Neural cell (in vitro differentiated cells): ENCODE data around the gene CR1. TPM values are rescaled to one million over a fixed set of nuclear protein-coding genes. Genes with fewer than 3 reads are reported as not detected.
A peak's percentile ranks its signal among the peaks of the same experiment; 100 is the strongest.

Experiments used
- H2AFZ ChIP-seq: fragments of 200-600, 300-800 bp; sonication (generic), shearing (Covaris generic); 2 replicates; pipeline ENCODE4 v1.6.0; 2014; ENCODE audit warnings: low read depth, mild to moderate bottlenecking, antibody characterized with exemption, low read length, moderate library complexity
- H3F3A ChIP-seq: fragments of 200-600 bp; shearing (Covaris generic); 2 replicates; pipeline ENCODE4 v1.6.1; 2016; ENCODE audit warnings: mild to moderate bottlenecking, moderate library complexity, mixed read lengths, antibody characterized with exemption, low read length; ENCODE audit not compliant: insufficient read depth, poor library complexity, severe bottlenecking
- H3K27ac ChIP-seq: fragments of 200-600, 300-800 bp; sonication (generic), shearing (Covaris generic); 2 replicates; pipeline ENCODE4 v1.5.1; 2014; ENCODE audit warnings: mild to moderate bottlenecking, low read length, moderate library complexity
- H3K27me3 ChIP-seq: fragments of 300-800, 200-600 bp; sonication (generic), shearing (Covaris generic); 2 replicates; pipeline ENCODE4 v1.6.0; 2014; ENCODE audit warnings: mild to moderate bottlenecking, low read depth, low read length, moderate library complexity; ENCODE audit not compliant: insufficient read depth
- H3K36me3 ChIP-seq: fragments of 300-800, 200-600 bp; sonication (generic), shearing (Covaris generic); 2 replicates; pipeline ENCODE4 v1.5.1; 2014; ENCODE audit warnings: mild to moderate bottlenecking, antibody characterized with exemption, low read length, moderate library complexity; ENCODE audit not compliant: insufficient read depth
- H3K4me2 ChIP-seq: fragments of 300-800, 200-600 bp; sonication (generic), shearing (Covaris generic); 2 replicates; pipeline ENCODE4 v1.6.0; 2014; ENCODE audit warnings: mild to moderate bottlenecking, low read length
- H3K4me3 ChIP-seq: fragments of 300-800, 200-600 bp; sonication (generic), shearing (Covaris generic); 2 replicates; pipeline ENCODE4 v1.5.1; 2014; ENCODE audit warnings: mild to moderate bottlenecking, low read length, moderate library complexity
- H3K79me2 ChIP-seq: fragments of 200-600 bp; shearing (Covaris generic); replicated peaks from 2 replicates; pipeline ENCODE4 v1.6.0; 2014; ENCODE audit warnings: mild to moderate bottlenecking, low read length, moderate library complexity; ENCODE audit not compliant: insufficient read depth
- H3K9ac ChIP-seq: fragments of 300-800, 200-600 bp; sonication (generic), shearing (Covaris generic); 2 replicates; pipeline ENCODE4 v1.6.1; 2016; ENCODE audit warnings: mild to moderate bottlenecking, low read length, mixed read lengths
- H3K9me2 ChIP-seq: fragments of 200-600 bp; shearing (Covaris generic); 2 replicates; pipeline ENCODE4 v1.6.1; 2016; ENCODE audit warnings: mild to moderate bottlenecking, low read length, mixed read lengths; ENCODE audit not compliant: insufficient read depth
- H3K9me3 ChIP-seq: fragments of 200-600, 300-800 bp; sonication (generic), shearing (Covaris generic); 2 replicates; pipeline ENCODE4 v1.6.1; 2016; ENCODE audit warnings: mild to moderate bottlenecking, mixed run types, low read length, moderate library complexity, mixed read lengths
- H4K20me1 ChIP-seq: fragments of 200-600 bp; shearing (Covaris generic); 2 replicates; pipeline ENCODE4 v1.6.1; 2016; ENCODE audit warnings: mild to moderate bottlenecking, mixed run types; ENCODE audit not compliant: insufficient read depth
- EP300 ChIP-seq: fragments of 450-650 bp; conservative IDR thresholded peaks from 2 replicates; pipeline ENCODE4 v1.6.1; 2014; ENCODE audit warnings: antibody characterized with exemption, mild to moderate bottlenecking, moderate library complexity; ENCODE audit not compliant: poor library complexity, severe bottlenecking
- EZH2 ChIP-seq: fragments of 200-600, 300-800 bp; shearing (Covaris generic), sonication (generic); IDR thresholded peaks from 2 replicates; pipeline ENCODE4 v1.6.1; 2014; ENCODE audit warnings: antibody characterized with exemption, low read length, borderline replicate concordance, mild to moderate bottlenecking; ENCODE audit not compliant: insufficient read depth, poor library complexity, severe bottlenecking
- MXI1 ChIP-seq: fragments of 450-650 bp; conservative IDR thresholded peaks from 2 replicates; pipeline ENCODE4 v1.6.1; 2014; ENCODE audit warnings: antibody characterized with exemption, mild to moderate bottlenecking; ENCODE audit not compliant: poor library complexity, severe bottlenecking
- POLR2AphosphoS5 ChIP-seq: IDR thresholded peaks from 2 replicates; pipeline ENCODE4 v1.6.1; 2012
- RAD21 ChIP-seq: fragments of 450-650 bp; conservative IDR thresholded peaks from 2 replicates; pipeline ENCODE4 v1.6.1; 2014; ENCODE audit warnings: antibody characterized with exemption, mild to moderate bottlenecking, moderate library complexity
- SMC3 ChIP-seq: fragments of 450-650 bp; conservative IDR thresholded peaks from 2 replicates; pipeline ENCODE4 v1.6.1; 2014; ENCODE audit warnings: antibody characterized with exemption, mild to moderate bottlenecking, moderate library complexity; ENCODE audit not compliant: poor library complexity
- TAF1 ChIP-seq: IDR thresholded peaks from 2 replicates; pipeline ENCODE4 v1.6.1; 2012; ENCODE audit warnings: low read depth
- polyA plus RNA-seq: library from polyadenylated mRNA; depleted of rRNA; stranded (reverse); fragments of >200 nt; gene quantifications from 2 replicates; pipeline ENCODE4 v1.2.3, GENCODE V29; 2014
- TF ChIP-seq, protein P1 (sequence below): fragments of 450-650 bp; IDR thresholded peaks from 2 replicates; pipeline ENCODE4 v1.5.1; 2014; ENCODE audit warnings: antibody characterized with exemption, mild to moderate bottlenecking, moderate library complexity; ENCODE audit not compliant: poor library complexity, severe bottlenecking
- TF ChIP-seq, protein P2 (sequence below): IDR thresholded peaks from 2 replicates; pipeline ENCODE4 v1.6.1; 2012; ENCODE audit warnings: borderline replicate concordance

CR1 gene
- polyA plus RNA-seq, 1 donor from 2014 or later = not detected

DNA sequence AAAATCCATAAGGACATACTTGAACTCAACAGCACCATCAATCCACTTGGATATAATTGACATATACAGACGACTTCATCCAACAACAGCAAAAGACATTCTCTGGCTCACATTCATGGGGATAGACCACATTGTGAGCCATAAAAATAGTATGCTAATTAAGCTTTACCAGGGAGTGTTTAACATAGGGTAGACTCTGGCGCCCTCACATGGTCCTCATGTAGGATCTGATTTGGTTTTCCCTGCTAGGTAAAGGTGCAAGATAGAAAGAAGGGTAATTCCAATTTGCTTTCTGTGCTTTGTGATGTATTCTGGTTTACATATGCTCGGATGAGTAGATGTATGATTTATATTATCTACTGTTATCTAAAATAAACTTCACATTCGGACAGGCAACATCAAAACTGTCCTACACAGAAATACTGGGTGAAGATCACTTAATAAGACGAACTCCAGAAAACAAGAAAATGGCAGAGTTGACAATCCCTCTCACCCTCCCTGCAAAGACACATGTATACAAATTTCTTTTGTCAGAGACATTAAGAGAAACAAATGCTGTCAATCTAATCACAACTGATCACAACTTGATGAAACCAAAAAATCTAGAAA, 176.7 kb downstream of the CR1 start:
- Histone ChIP-seq H3K27ac (peak overlapping the region; percentile 36), H4K20me1 (no peaks in the 10 kb centered on the region), H3K4me3 (peak overlapping the region; percentile 19), H2AFZ (no peak overlapping the region), H3F3A (no peaks in the 10 kb centered on the region), H3K9me3 (no peaks in the 10 kb centered on the region), H3K36me3 (no peaks in the 10 kb centered on the region), H3K9ac (no peak overlapping the region), H3K79me2 (no peaks in the 10 kb centered on the region), H3K9me2 (no peaks in the 10 kb centered on the region), H3K27me3 (no peaks in the 10 kb centered on the region), H3K4me2 (no peak overlapping the region)
- peak; percentile 52 for TF ChIP-seq SMC3
- TF ChIP-seq, protein P1, sequence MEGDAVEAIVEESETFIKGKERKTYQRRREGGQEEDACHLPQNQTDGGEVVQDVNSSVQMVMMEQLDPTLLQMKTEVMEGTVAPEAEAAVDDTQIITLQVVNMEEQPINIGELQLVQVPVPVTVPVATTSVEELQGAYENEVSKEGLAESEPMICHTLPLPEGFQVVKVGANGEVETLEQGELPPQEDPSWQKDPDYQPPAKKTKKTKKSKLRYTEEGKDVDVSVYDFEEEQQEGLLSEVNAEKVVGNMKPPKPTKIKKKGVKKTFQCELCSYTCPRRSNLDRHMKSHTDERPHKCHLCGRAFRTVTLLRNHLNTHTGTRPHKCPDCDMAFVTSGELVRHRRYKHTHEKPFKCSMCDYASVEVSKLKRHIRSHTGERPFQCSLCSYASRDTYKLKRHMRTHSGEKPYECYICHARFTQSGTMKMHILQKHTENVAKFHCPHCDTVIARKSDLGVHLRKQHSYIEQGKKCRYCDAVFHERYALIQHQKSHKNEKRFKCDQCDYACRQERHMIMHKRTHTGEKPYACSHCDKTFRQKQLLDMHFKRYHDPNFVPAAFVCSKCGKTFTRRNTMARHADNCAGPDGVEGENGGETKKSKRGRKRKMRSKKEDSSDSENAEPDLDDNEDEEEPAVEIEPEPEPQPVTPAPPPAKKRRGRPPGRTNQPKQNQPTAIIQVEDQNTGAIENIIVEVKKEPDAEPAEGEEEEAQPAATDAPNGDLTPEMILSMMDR = peak; percentile 75
- TF ChIP-seq RAD21 = peak; percentile 72
- no peak for TF ChIP-seq TAF1
- no peak for TF ChIP-seq EP300

DNA sequence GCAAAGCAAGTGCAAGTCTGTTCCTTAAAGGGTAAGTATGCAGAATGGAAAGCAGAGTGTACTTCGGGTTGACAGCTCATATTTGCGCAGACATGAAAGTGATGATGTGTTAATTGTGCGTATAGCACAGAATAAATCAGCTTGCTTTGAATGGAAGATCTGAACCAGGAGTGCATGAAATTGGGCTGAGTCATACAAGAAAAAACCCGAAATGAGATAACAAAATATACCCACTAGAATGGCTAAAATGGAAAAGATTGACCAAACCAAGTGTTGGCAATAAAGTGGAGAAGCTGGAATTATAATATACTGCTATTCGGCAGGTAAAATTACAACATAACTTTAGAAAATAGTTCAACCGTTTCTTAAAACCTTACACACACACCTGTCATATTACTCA, 177.4 kb downstream of the CR1 start:
- no peaks in the 10 kb centered on the region for H3K9me3 ChIP-seq
- H3F3A ChIP-seq = no peaks in the 10 kb centered on the region
- peak overlapping the region; percentile 36 for H3K27ac ChIP-seq
- no peaks in the 10 kb centered on the region for H4K20me1 ChIP-seq
- H3K4me2 ChIP-seq = no peak overlapping the region
- no peak overlapping the region for H3K4me3 ChIP-seq
- H3K79me2 ChIP-seq = no peaks in the 10 kb centered on the region
- H3K9me2 ChIP-seq = no peaks in the 10 kb centered on the region
- H3K27me3 ChIP-seq = no peaks in the 10 kb centered on the region
- H3K9ac ChIP-seq = no peak overlapping the region
- no peak overlapping the region for H2AFZ ChIP-seq
- no peak for TF ChIP-seq SMC3
- TF ChIP-seq EZH2 = no peak
- no peak for TF ChIP-seq RAD21
- TF ChIP-seq, protein P1 = no peak
- TF ChIP-seq, protein P2, sequence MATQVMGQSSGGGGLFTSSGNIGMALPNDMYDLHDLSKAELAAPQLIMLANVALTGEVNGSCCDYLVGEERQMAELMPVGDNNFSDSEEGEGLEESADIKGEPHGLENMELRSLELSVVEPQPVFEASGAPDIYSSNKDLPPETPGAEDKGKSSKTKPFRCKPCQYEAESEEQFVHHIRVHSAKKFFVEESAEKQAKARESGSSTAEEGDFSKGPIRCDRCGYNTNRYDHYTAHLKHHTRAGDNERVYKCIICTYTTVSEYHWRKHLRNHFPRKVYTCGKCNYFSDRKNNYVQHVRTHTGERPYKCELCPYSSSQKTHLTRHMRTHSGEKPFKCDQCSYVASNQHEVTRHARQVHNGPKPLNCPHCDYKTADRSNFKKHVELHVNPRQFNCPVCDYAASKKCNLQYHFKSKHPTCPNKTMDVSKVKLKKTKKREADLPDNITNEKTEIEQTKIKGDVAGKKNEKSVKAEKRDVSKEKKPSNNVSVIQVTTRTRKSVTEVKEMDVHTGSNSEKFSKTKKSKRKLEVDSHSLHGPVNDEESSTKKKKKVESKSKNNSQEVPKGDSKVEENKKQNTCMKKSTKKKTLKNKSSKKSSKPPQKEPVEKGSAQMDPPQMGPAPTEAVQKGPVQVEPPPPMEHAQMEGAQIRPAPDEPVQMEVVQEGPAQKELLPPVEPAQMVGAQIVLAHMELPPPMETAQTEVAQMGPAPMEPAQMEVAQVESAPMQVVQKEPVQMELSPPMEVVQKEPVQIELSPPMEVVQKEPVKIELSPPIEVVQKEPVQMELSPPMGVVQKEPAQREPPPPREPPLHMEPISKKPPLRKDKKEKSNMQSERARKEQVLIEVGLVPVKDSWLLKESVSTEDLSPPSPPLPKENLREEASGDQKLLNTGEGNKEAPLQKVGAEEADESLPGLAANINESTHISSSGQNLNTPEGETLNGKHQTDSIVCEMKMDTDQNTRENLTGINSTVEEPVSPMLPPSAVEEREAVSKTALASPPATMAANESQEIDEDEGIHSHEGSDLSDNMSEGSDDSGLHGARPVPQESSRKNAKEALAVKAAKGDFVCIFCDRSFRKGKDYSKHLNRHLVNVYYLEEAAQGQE = no peak
- no peak for TF ChIP-seq MXI1
- TF ChIP-seq POLR2AphosphoS5 = no peak
- TF ChIP-seq TAF1 = no peak
- TF ChIP-seq EP300 = no peak
- no peaks in the 10 kb centered on the region for H3K36me3 ChIP-seq
